B cell (primary cell): ENCODE measurements around the gene CAPNS1. TPM values are rescaled to one million over a fixed set of nuclear protein-coding genes. Genes with fewer than 3 reads are reported as not detected.

Experiments
- ATAC-seq: fragments of 200-7000 bp; cut with Tn5 transposase; one replicate; pipeline ENCODE4 v1.10.0; 2021; ENCODE audit warnings: low read depth, mild to moderate bottlenecking, moderate number of reproducible peaks, moderate library complexity
- CTCF ChIA-PET: fragments of 350-600 bp; sonication (Branson Sonifier 250); formaldehyde crosslinking; loops from one replicate; lab custom pipeline; 2021; ENCODE audit warnings: antibody characterized with exemption, inconsistent platforms; lab: Charles Lee
- POLR2A ChIA-PET: fragments of 350-600 bp; sonication (Branson Sonifier 250); formaldehyde crosslinking; loops from one replicate; lab custom pipeline; 2021; ENCODE audit warnings: antibody characterized with exemption; lab: Charles Lee
- DNase-seq: peaks from one replicate; pipeline ENCODE4 v3.0.0; 2013
- H2AFZ ChIP-seq: 2 replicates; pipeline ENCODE4 v1.6.1; 2012; ENCODE audit warnings: mild to moderate bottlenecking, low read depth, low read length; ENCODE audit not compliant: insufficient read depth, poor library complexity, severe bottlenecking
- H3K27ac ChIP-seq, 2 donors: 1 replicate in 1 of 2; 2 replicates in 1 of 2; pipeline ENCODE4 v1.5.1; 2012 to 2013; ENCODE audit warnings: low read length in 2 of 2, mild to moderate bottlenecking in 2 of 2, moderate library complexity in 1 of 2
- H3K27me3 ChIP-seq, 4 experiments: fragments of 200-600 bp in 1 of 4; sonication (generic) in 1 of 4; replicated peaks in 1 of 4; 1 replicate in 2 of 4; 2 replicates in 2 of 4; pipeline versions ENCODE4 v1.6.1 to v1.7.0; 2013 to 2016; ENCODE audit warnings: low read length in 3 of 4, mild to moderate bottlenecking in 2 of 4, mixed read lengths in 1 of 4, moderate library complexity in 1 of 4; ENCODE audit not compliant: insufficient read depth in 4 of 4, control insufficient read depth in 3 of 4; ENCODE audit errors: control extremely low read depth in 1 of 4
- H3K36me3 ChIP-seq, 2 experiments: replicated peaks in 1 of 2; 1 replicate in 1 of 2; 2 replicates in 1 of 2; pipeline versions ENCODE4 v1.6.1 to v1.7.1; 2013; ENCODE audit warnings: low read length in 1 of 2; ENCODE audit not compliant: insufficient read depth in 2 of 2, control insufficient read depth in 1 of 2; ENCODE audit errors: control extremely low read depth in 1 of 2, extremely low read depth in 1 of 2
- H3K4me1 ChIP-seq, 2 donors: fragments of 200-600 bp in 1 of 2; sonication (generic) in 1 of 2; 1 replicate in 1 of 2; 2 replicates in 1 of 2; pipeline versions ENCODE4 v1.5.1 to v1.6.1; 2013 to 2017; ENCODE audit warnings: low read length in 2 of 2; ENCODE audit not compliant: control insufficient read depth in 2 of 2, insufficient read depth in 2 of 2
- H3K4me2 ChIP-seq: replicated peaks from 2 replicates; pipeline ENCODE3; 2012; ENCODE audit warnings: mild to moderate bottlenecking, low read depth, low read length; ENCODE audit not compliant: poor library complexity, severe bottlenecking
- H3K4me3 ChIP-seq, 5 experiments: fragments of 200-600 bp in 1 of 5; sonication (generic) in 1 of 5; 1 replicate in 3 of 5; 2 replicates in 2 of 5; pipeline versions ENCODE4 v1.5.1 to v1.7.0; 2011 to 2016; ENCODE audit warnings: low read length in 4 of 5, mild to moderate bottlenecking in 4 of 5, low read depth in 2 of 5, control low read depth in 1 of 5, moderate library complexity in 1 of 5; ENCODE audit not compliant: insufficient read depth in 1 of 5; ENCODE audit errors: control extremely low read depth in 1 of 5, extremely low read depth in 1 of 5
- H3K79me2 ChIP-seq: fragments of 200-600 bp; sonication (generic); one replicate; pipeline ENCODE4 v1.6.0; 2016; ENCODE audit warnings: low read length; ENCODE audit not compliant: control insufficient read depth, insufficient read depth
- H3K9ac ChIP-seq: fragments of 200-600 bp; sonication (generic); 2 replicates; pipeline ENCODE4 v1.6.1; 2017; ENCODE audit warnings: mild to moderate bottlenecking, low read length, moderate library complexity
- H3K9me3 ChIP-seq, 3 donors: one replicate each; pipeline versions ENCODE4 v1.6.1 to v1.7.1; 2013; ENCODE audit warnings: low read length in 2 of 3; ENCODE audit not compliant: control insufficient read depth in 2 of 3, insufficient read depth in 1 of 3; ENCODE audit errors: control extremely low read depth in 1 of 3
- H4K20me1 ChIP-seq: 2 replicates; pipeline ENCODE4 v1.6.0; 2012; ENCODE audit warnings: mild to moderate bottlenecking, low read length; ENCODE audit not compliant: insufficient read depth, control insufficient read depth, poor library complexity, severe bottlenecking
- H3K27ac Mint-ChIP-seq: one replicate; pipeline ENCODE4 v1.8.0; 2021; ENCODE audit warnings: mixed read lengths
- H3K27me3 Mint-ChIP-seq: one replicate; pipeline ENCODE4 v1.8.0; 2021; ENCODE audit warnings: mixed read lengths
- H3K4me1 Mint-ChIP-seq: one replicate; pipeline ENCODE4 v1.8.0; 2021; ENCODE audit warnings: mixed read lengths
- H3K4me3 Mint-ChIP-seq: one replicate; pipeline ENCODE4 v1.8.0; 2021; ENCODE audit warnings: mixed read lengths
- H3K9me3 Mint-ChIP-seq: one replicate; pipeline ENCODE4 v1.8.0; 2022; ENCODE audit warnings: mixed read lengths; ENCODE audit not compliant: insufficient read depth
- EZH2 ChIP-seq: IDR thresholded peaks from 2 replicates; pipeline ENCODE4 v1.6.1; 2012; ENCODE audit warnings: borderline replicate concordance, low read depth, mild to moderate bottlenecking, moderate library complexity, low read length; ENCODE audit not compliant: insufficient read depth, poor library complexity, severe bottlenecking
- WGBS: methylation state at CpG from one replicate; pipeline ENCODE4 v1.1.5; 2013; ENCODE audit warnings: missing lambda C conversion rate; ENCODE audit not compliant: insufficient coverage; 5-methylcytosine and 5-hydroxymethylcytosine counted together
- intact Hi-C: fragments of 100-400 bp; cut with micrococcal nuclease; formaldehyde crosslinking; loops from one replicate; pipeline ENCODE4 v1.10.0; 2022
- polyA plus RNA-seq: library from polyadenylated mRNA; depleted of rRNA; stranded (reverse); fragments of >200 nt; gene quantifications from 2 replicates; pipeline ENCODE4 v1.2.3, GENCODE V29; 2012
- total RNA-seq, 2 donors: library from RNA; stranded (reverse); fragments of 120-200 nt in 1 of 2; gene quantifications; 1 replicate in 1 of 2; 2 replicates in 1 of 2; pipeline versions ENCODE4 v1.2.3 to v1.2.4, GENCODE V29; 2013 to 2022
- TF ChIP-seq, protein P1 (sequence below): fragments of 200-600 bp; IDR thresholded peaks from one replicate; pipeline ENCODE4 v1.8.0; 2022; ENCODE audit warnings: antibody characterized with exemption, mild to moderate bottlenecking

Gene CAPNS1
- total and polyA plus RNA-seq, 2 donors (not counting 1 experiment from before 2014, with no cell fraction given) = 272 to 294 TPM

- TF ChIP-seq, protein P1, sequence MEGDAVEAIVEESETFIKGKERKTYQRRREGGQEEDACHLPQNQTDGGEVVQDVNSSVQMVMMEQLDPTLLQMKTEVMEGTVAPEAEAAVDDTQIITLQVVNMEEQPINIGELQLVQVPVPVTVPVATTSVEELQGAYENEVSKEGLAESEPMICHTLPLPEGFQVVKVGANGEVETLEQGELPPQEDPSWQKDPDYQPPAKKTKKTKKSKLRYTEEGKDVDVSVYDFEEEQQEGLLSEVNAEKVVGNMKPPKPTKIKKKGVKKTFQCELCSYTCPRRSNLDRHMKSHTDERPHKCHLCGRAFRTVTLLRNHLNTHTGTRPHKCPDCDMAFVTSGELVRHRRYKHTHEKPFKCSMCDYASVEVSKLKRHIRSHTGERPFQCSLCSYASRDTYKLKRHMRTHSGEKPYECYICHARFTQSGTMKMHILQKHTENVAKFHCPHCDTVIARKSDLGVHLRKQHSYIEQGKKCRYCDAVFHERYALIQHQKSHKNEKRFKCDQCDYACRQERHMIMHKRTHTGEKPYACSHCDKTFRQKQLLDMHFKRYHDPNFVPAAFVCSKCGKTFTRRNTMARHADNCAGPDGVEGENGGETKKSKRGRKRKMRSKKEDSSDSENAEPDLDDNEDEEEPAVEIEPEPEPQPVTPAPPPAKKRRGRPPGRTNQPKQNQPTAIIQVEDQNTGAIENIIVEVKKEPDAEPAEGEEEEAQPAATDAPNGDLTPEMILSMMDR = no peak
- TF ChIP-seq EZH2 = no peak
- H3K4me1 Mint-ChIP-seq = no peaks in the 10 kb centered on the region
- H3K4me1 ChIP-seq = no peaks in the 10 kb centered on the region
- no peak overlapping the region for H3K9ac ChIP-seq
- H3K36me3 ChIP-seq = peaks cover 1 to 36% of the 10 kb centered on the region in 2 experiments
- peak overlapping the region; percentile 28 for H3K4me2 ChIP-seq
- H3K27ac ChIP-seq = no peak overlapping the region
- intact Hi-C loops = no loop called here
- WGBS = 86% methylated on average over 16 of the region's 16 CpGs
- no peak overlapping the region for H3K4me3 Mint-ChIP-seq
- H3K9me3 Mint-ChIP-seq = no peaks in the 10 kb centered on the region
- no peak for DNase-seq
- no peak overlapping the region for H3K4me3 ChIP-seq
- H3K79me2 ChIP-seq = no peaks in the 10 kb centered on the region
- no peaks in the 10 kb centered on the region for H3K9me3 ChIP-seq
- no peak for ATAC-seq
- H3K27ac Mint-ChIP-seq = no peak overlapping the region
- no peaks in the 10 kb centered on the region for H3K27me3 Mint-ChIP-seq
- ChIA-PET POLR2A (no interaction called here), CTCF (interaction anchor here (2.6 kb wide), 1 partner anchor 25 kb away, joined by 15 read pairs; no protein-coding TSS in a partner anchor)
- no peak overlapping the region for H2AFZ ChIP-seq
- no peaks in the 10 kb centered on the region for H4K20me1 ChIP-seq
- no peaks in the 10 kb centered on the region for H3K27me3 ChIP-seq
Measured at GRCh38 chr19:36152019-36152351, 12.1 kb downstream of the CAPNS1 start.

DNA sequence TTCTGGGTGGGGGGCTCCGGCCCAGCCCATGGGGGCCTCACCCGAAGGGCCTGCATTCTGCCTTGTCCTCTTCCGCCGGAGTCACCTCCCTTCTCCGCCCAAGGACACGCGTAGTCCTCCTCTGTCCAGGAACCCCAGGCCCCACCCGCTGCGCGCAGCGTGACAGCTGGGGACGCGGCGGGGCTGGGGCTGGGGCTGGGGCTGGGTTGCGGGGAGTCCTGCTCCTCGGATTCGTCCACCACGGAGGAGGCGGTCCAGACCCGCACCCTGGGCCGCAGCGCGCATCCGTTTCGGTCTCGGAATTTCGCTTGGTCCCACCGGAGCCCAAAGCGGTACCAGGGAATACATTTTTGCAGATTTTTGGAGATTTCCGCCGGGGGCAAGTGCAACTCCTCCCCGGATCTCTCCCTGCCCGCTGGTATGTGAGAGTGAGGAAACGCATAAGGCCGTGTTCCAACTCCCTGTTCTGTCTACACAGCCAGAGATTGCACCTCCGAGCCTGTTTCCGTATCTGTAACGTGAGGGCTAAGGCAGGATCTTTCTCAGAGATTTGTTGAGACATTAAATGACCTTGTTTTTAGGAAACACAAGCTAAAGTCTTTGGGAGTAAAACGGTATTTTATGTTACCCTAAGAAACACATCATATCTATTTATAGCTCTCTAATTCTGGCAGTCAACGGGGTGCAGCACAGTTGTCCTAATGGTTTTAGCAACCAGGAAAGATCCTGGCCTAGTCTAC is 12.7 kb downstream of the CAPNS1 start, which contains the start of gene COX7A1:
Gene COX7A1, minus strand, starts transcription at position 96 of the 740 bp plus-strand sequence. Its CDS starts 40 bp downstream, at position 56.
- TF ChIP-seq, protein P1 = no peak
- no peak for TF ChIP-seq EZH2
- ATAC-seq (no peak), DNase-seq (no peak)
- ChIA-PET POLR2A (no interaction called here), CTCF (interaction anchor here (0.7 to 2.6 kb wide), 3 partner anchors 14 to 25 kb away, joined by 3 to 15 read pairs (median 5); no protein-coding TSS in a partner anchor)
- intact Hi-C loops = no loop called here
- Histone ChIP-seq H2AFZ (no peak within 1 kb of the TSS), H3K9me3 (no peaks in the 10 kb centered on the region), H3K4me3 (no peak within 1 kb of the TSS), H4K20me1 (no peaks in the 10 kb centered on the region), H3K4me1 (no peaks in the 10 kb centered on the region), H3K27me3 (no peaks in the 10 kb centered on the region), H3K4me2 (peak within 1 kb of the TSS; percentile 28), H3K9ac (no peak within 1 kb of the TSS), H3K27ac (no peak within 1 kb of the TSS), H3K79me2 (no peaks in the 10 kb centered on the region), H3K36me3 (peaks cover 1 to 33% of the 10 kb centered on the region in 2 experiments)
- Mint-ChIP-seq H3K27me3 (no peaks in the 10 kb centered on the region), H3K4me3 (no peak within 1 kb of the TSS), H3K27ac (no peak within 1 kb of the TSS), H3K4me1 (no peaks in the 10 kb centered on the region), H3K9me3 (no peaks in the 10 kb centered on the region)
- 37% methylated on average over 34 of the region's 40 CpGs for WGBS
